Measurements from ENCODE around the gene CLOCK. TPM values are rescaled to one million over a fixed set of nuclear protein-coding genes. Genes with fewer than 3 reads are reported as not detected.
A peak's percentile ranks its signal among the peaks of the same experiment; 100 is the strongest.

Gene CLOCK
- total RNA-seq, 4 donors from 2014 or later = 18.7 to 30.4 (median 27.0) TPM

DNA sequence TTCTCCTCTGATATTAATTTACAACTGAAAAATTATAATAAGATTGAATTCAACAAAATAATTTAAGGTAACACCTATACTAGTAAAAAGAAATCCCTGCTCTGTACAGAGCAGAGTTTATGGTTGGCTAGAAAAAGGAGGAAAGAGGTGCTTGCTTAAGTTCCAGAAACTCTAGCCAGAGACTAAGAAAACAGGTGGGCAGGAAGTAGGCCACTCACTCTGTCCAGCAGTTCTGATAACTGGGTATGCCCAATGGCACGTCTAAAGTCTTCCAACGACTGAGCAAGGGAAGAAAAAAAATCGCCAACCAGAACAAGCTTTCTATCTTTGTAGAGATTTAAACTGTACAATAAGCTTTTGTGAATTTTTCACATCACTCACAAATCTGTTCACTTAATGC, 108.9 kb downstream of the CLOCK start:
- no peak for ATAC-seq (ENCODE audit: low FRiP score)
- DNase-seq (ENCODE audit: low spot score) = no peak
- TF ChIP-seq, protein P1, sequence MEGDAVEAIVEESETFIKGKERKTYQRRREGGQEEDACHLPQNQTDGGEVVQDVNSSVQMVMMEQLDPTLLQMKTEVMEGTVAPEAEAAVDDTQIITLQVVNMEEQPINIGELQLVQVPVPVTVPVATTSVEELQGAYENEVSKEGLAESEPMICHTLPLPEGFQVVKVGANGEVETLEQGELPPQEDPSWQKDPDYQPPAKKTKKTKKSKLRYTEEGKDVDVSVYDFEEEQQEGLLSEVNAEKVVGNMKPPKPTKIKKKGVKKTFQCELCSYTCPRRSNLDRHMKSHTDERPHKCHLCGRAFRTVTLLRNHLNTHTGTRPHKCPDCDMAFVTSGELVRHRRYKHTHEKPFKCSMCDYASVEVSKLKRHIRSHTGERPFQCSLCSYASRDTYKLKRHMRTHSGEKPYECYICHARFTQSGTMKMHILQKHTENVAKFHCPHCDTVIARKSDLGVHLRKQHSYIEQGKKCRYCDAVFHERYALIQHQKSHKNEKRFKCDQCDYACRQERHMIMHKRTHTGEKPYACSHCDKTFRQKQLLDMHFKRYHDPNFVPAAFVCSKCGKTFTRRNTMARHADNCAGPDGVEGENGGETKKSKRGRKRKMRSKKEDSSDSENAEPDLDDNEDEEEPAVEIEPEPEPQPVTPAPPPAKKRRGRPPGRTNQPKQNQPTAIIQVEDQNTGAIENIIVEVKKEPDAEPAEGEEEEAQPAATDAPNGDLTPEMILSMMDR (IDR thresholded peaks at IDR 0.05) = no peak

- ATAC-seq (ENCODE audit: low FRiP score) = no peak
- TF ChIP-seq, protein P1 (IDR thresholded peaks at IDR 0.05) = no peak
- DNase-seq (ENCODE audit: low spot score) = no peak
These were observed 109.3 kb downstream of the CLOCK start for GRCh38 chr4:55437356-55437796.

GRCh38 chr4:55435141-55435841, 111.4 kb downstream of the CLOCK start:
- DNase-seq (ENCODE audit: low spot score) (no peak), ATAC-seq (ENCODE audit: low FRiP score) (peak; percentile 50)
- TF ChIP-seq, protein P1 (IDR thresholded peaks at IDR 0.05) = no peak

- DNase-seq (ENCODE audit: low spot score) (no peak), ATAC-seq (ENCODE audit: low FRiP score) (no peak)
- TF ChIP-seq, protein P1 (IDR thresholded peaks at IDR 0.05) = no peak
These were observed 114.9 kb downstream of the CLOCK start for GRCh38 chr4:55431710-55432336.

GRCh38 chr4:55424791-55425190, 121.9 kb downstream of the CLOCK start:
- no peak for DNase-seq (ENCODE audit: low spot score)
- ATAC-seq (ENCODE audit: low FRiP score) = no peak
- TF ChIP-seq, protein P1 (IDR thresholded peaks at IDR 0.05) = no peak

- TF ChIP-seq, protein P1 (IDR thresholded peaks at IDR 0.05) = no peak
- DNase-seq (ENCODE audit: low spot score) = no peak
- ATAC-seq (ENCODE audit: low FRiP score) = no peak
These were observed 130.5 kb downstream of the CLOCK start for GRCh38 chr4:55416176-55416575.

- TF ChIP-seq, protein P1 (IDR thresholded peaks at IDR 0.05) = no peak
- no peak for ATAC-seq (ENCODE audit: low FRiP score)
- no peak for DNase-seq (ENCODE audit: low spot score)
These were observed 135.1 kb downstream of the CLOCK start for GRCh38 chr4:55411621-55412020.

Measured in omental fat pad (tissue), 4 donors.